B cell (primary cell): ENCODE results near the gene NHP2.

Experiments
- CTCF ChIP-seq: fragments of 200-600 bp; IDR thresholded peaks from one replicate; pipeline ENCODE4 v1.8.0; 2022; ENCODE audit warnings: antibody characterized with exemption, mild to moderate bottlenecking
- EZH2 ChIP-seq: IDR thresholded peaks from 2 replicates; pipeline ENCODE4 v1.6.1; 2012; ENCODE audit warnings: borderline replicate concordance, low read depth, mild to moderate bottlenecking, moderate library complexity, low read length; ENCODE audit not compliant: insufficient read depth, poor library complexity, severe bottlenecking

GRCh38 chr5:178196281-178196812, 42.7 kb upstream of the NHP2 start:
- no peak for TF ChIP-seq CTCF
- no peak for TF ChIP-seq EZH2
